GM10266 (cell line): ENCODE results near the gene ITPR1.

Source experiments
- DNase-seq: peaks from one replicate; pipeline ENCODE4 v3.0.0; 2012; ENCODE audit errors: extremely low spot score
- TF ChIP-seq, protein P1 (sequence below): IDR thresholded peaks from 2 replicates; pipeline ENCODE4 v1.5.1; 2012; ENCODE audit warnings: mild to moderate bottlenecking, low read depth; ENCODE audit not compliant: control insufficient read depth, insufficient read depth; ENCODE audit errors: missing control alignments

ITPR1 gene

GRCh38 chr3:4802903-4803302 is 309.8 kb downstream of the ITPR1 start:
- TF ChIP-seq, protein P1, sequence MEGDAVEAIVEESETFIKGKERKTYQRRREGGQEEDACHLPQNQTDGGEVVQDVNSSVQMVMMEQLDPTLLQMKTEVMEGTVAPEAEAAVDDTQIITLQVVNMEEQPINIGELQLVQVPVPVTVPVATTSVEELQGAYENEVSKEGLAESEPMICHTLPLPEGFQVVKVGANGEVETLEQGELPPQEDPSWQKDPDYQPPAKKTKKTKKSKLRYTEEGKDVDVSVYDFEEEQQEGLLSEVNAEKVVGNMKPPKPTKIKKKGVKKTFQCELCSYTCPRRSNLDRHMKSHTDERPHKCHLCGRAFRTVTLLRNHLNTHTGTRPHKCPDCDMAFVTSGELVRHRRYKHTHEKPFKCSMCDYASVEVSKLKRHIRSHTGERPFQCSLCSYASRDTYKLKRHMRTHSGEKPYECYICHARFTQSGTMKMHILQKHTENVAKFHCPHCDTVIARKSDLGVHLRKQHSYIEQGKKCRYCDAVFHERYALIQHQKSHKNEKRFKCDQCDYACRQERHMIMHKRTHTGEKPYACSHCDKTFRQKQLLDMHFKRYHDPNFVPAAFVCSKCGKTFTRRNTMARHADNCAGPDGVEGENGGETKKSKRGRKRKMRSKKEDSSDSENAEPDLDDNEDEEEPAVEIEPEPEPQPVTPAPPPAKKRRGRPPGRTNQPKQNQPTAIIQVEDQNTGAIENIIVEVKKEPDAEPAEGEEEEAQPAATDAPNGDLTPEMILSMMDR: no peak
- DNase-seq: no peak

- TF ChIP-seq, protein P1: no peak
- DNase-seq: no peak
Observed at GRCh38 chr3:4804161-4805058, 311.3 kb downstream of the ITPR1 start.

GRCh38 chr3:4805662-4806061 is 312.5 kb downstream of the ITPR1 start:
- no peak for DNase-seq

DNA sequence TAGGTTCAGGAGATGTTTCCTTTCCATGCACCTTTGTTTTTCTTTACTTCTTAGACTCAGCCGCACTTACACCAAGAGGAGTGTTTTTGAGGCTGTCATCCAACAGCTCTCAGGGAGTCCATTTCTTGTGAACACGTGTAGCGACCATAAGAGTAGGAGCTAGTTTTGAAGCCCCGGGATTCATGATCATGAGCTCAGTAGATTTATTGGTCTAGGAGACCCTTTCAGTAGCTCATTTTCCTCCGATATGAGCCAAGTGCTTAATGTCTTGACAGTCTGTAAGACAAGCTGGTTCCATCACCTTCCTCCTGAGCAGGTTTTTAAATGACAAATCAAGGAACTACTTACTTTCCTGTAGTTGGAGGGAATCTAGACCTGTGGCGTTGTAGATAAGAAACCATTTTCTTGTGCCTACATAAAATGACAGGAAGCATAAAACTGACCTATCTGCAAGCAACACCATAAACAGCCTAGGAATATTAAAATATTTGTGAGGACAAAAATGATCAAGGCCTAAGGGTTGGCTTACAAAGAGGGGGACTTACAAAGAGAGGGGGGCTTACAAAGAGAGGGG is 313.5 kb downstream of the ITPR1 start:
- DNase-seq: no peak

More at GRCh38 chr3:4805662-4806061, 312.5 kb downstream of the ITPR1 start:
- TF ChIP-seq, protein P1: no peak

GRCh38 chr3:4807381-4808280 is 314.5 kb downstream of the ITPR1 start:
- TF ChIP-seq, protein P1: no peak

More for the DNA sequence above, 313.5 kb downstream of the ITPR1 start:
- TF ChIP-seq, protein P1: no peak

GRCh38 chr3:4808637-4809036 is 315.5 kb downstream of the ITPR1 start:
- DNase-seq: no peak
- TF ChIP-seq, protein P1: no peak

More at GRCh38 chr3:4807381-4808280, 314.5 kb downstream of the ITPR1 start:
- no peak for DNase-seq
